ENCODE results near the gene SPINT2. TPM values are rescaled to one million over a fixed set of nuclear protein-coding genes. Genes with fewer than 3 reads are reported as not detected.

SPINT2 gene
- total and polyA plus RNA-seq, 2 of the 13 experiments (the other 11 are each of a cell fraction or from before 2014, with no cell fraction given) = 0.31 to 0.77 TPM

DNA sequence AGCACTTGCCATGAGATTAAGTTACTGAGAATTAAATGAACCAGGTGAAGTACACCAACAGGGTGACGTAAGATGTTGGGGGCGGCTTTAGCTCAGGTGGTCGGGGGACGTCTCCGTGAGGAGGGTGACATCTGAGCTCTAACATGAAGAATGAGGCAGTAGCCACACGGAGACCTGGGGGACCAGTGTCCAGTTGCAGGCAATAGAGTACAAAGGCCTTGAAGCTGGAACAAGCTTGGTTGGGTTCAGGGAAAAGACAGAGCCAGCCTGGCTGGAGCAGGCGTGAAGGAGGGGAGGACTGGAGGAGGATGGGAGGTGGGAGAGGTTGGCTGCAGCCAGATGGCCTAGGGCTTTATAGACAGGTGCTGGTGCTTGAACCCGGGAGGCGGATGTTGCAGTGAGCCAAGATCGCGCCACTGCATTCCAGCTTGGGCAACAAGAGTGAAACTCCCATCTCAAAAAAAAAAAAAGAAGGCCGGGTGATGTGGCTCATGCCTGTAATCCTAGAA is 1.6 kb downstream of the SPINT2 start (continued):
- TF ChIP-seq, protein P1, sequence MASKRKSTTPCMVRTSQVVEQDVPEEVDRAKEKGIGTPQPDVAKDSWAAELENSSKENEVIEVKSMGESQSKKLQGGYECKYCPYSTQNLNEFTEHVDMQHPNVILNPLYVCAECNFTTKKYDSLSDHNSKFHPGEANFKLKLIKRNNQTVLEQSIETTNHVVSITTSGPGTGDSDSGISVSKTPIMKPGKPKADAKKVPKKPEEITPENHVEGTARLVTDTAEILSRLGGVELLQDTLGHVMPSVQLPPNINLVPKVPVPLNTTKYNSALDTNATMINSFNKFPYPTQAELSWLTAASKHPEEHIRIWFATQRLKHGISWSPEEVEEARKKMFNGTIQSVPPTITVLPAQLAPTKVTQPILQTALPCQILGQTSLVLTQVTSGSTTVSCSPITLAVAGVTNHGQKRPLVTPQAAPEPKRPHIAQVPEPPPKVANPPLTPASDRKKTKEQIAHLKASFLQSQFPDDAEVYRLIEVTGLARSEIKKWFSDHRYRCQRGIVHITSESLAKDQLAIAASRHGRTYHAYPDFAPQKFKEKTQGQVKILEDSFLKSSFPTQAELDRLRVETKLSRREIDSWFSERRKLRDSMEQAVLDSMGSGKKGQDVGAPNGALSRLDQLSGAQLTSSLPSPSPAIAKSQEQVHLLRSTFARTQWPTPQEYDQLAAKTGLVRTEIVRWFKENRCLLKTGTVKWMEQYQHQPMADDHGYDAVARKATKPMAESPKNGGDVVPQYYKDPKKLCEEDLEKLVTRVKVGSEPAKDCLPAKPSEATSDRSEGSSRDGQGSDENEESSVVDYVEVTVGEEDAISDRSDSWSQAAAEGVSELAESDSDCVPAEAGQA (IDR thresholded peaks at IDR 0.05; ENCODE audit: low read depth) = no peak
- TF ChIP-seq, protein P1 (CRISPR knock-in tag; IDR thresholded peaks at IDR 0.05; ENCODE audit: borderline replicate concordance) = no peak
- TF ChIP-seq ZSCAN29 (CRISPR knock-in tag; conservative IDR thresholded peaks at IDR 0.05) (no peak), MED1 (CRISPR knock-in tag; IDR thresholded peaks at IDR 0.05) (no peak)
- TF ChIP-seq, protein P2, sequence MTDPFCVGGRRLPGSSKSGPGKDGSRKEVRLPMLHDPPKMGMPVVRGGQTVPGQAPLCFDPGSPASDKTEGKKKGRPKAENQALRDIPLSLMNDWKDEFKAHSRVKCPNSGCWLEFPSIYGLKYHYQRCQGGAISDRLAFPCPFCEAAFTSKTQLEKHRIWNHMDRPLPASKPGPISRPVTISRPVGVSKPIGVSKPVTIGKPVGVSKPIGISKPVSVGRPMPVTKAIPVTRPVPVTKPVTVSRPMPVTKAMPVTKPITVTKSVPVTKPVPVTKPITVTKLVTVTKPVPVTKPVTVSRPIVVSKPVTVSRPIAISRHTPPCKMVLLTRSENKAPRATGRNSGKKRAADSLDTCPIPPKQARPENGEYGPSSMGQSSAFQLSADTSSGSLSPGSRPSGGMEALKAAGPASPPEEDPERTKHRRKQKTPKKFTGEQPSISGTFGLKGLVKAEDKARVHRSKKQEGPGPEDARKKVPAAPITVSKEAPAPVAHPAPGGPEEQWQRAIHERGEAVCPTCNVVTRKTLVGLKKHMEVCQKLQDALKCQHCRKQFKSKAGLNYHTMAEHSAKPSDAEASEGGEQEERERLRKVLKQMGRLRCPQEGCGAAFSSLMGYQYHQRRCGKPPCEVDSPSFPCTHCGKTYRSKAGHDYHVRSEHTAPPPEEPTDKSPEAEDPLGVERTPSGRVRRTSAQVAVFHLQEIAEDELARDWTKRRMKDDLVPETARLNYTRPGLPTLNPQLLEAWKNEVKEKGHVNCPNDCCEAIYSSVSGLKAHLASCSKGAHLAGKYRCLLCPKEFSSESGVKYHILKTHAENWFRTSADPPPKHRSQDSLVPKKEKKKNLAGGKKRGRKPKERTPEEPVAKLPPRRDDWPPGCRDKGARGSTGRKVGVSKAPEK (CRISPR knock-in tag; IDR thresholded peaks at IDR 0.05; ENCODE audit: borderline replicate concordance) = no peak
